Astrocyte (in vitro differentiated cells and primary cell): Measurements from ENCODE around the gene SBF2. TPM values are rescaled to one million over a fixed set of nuclear protein-coding genes. Genes with fewer than 3 reads are reported as not detected.

Experiments used
- DNase-seq: peaks from one replicate; pipeline ENCODE4 v3.0.0-alpha.2; 2010; ENCODE audit warnings: low read depth
- FAIRE-seq: peaks from 2 replicates; lab custom pipeline; 2011; peaks lifted over from hg19 to GRCh38; lab: Jason Lieb, UNC
- H2AFZ ChIP-seq: 2 replicates; pipeline ENCODE4 v1.6.0; 2012; ENCODE audit warnings: low read depth, low read length, inconsistent platforms
- H3K27ac ChIP-seq: 2 replicates; pipeline ENCODE4 v1.5.1; 2011; ENCODE audit warnings: low read depth, low read length, inconsistent platforms
- H3K27me3 ChIP-seq: 2 replicates; pipeline ENCODE4 v1.6.0; 2011; ENCODE audit warnings: low read length, inconsistent platforms; ENCODE audit not compliant: insufficient read depth
- H3K36me3 ChIP-seq: 2 replicates; pipeline ENCODE4 v1.5.1; 2011; ENCODE audit warnings: low read length, inconsistent platforms; ENCODE audit not compliant: insufficient read depth
- H3K4me1 ChIP-seq: 2 replicates; pipeline ENCODE4 v1.5.1; 2011; ENCODE audit warnings: low read length, inconsistent platforms; ENCODE audit not compliant: insufficient read depth
- H3K4me2 ChIP-seq: 2 replicates; pipeline ENCODE4 v1.6.0; 2012; ENCODE audit warnings: low read length, inconsistent platforms
- H3K4me3 ChIP-seq: 2 replicates; pipeline ENCODE4 v1.5.1; 2011; ENCODE audit warnings: low read depth, mild to moderate bottlenecking, low read length, inconsistent platforms; ENCODE audit not compliant: insufficient read depth
- H3K79me2 ChIP-seq: 2 replicates; pipeline ENCODE4 v1.6.0; 2012; ENCODE audit warnings: mild to moderate bottlenecking, low read length, inconsistent platforms; ENCODE audit not compliant: insufficient read depth
- H3K9ac ChIP-seq: 2 replicates; pipeline ENCODE4 v1.6.0; 2012; ENCODE audit warnings: mild to moderate bottlenecking, low read length, inconsistent platforms
- H3K9me3 ChIP-seq: 2 replicates; pipeline ENCODE4 v1.5.1; 2012; ENCODE audit warnings: low read depth, mild to moderate bottlenecking, low read length, inconsistent platforms; ENCODE audit not compliant: insufficient read depth
- H4K20me1 ChIP-seq: 2 replicates; pipeline ENCODE4 v1.6.0; 2012; ENCODE audit warnings: low read length, inconsistent platforms; ENCODE audit not compliant: insufficient read depth
- H3K27ac Mint-ChIP-seq: one replicate; pipeline ENCODE4 v1.8.0; 2021; ENCODE audit warnings: mild to moderate bottlenecking, mixed read lengths; ENCODE audit not compliant: unreplicated experiment
- H3K27me3 Mint-ChIP-seq: one replicate; pipeline ENCODE4 v1.8.0; 2021; ENCODE audit warnings: low read depth, mixed read lengths; ENCODE audit not compliant: unreplicated experiment
- H3K36me3 Mint-ChIP-seq: one replicate; pipeline ENCODE4 v1.8.0; 2021; ENCODE audit warnings: low read depth, mixed read lengths; ENCODE audit not compliant: unreplicated experiment
- H3K4me1 Mint-ChIP-seq: one replicate; pipeline ENCODE4 v1.8.0; 2021; ENCODE audit warnings: low read depth, mixed read lengths; ENCODE audit not compliant: unreplicated experiment
- H3K4me3 Mint-ChIP-seq: one replicate; pipeline ENCODE4 v1.8.0; 2021; ENCODE audit warnings: mild to moderate bottlenecking, moderate library complexity, mixed read lengths; ENCODE audit not compliant: unreplicated experiment
- H3K9me3 Mint-ChIP-seq: one replicate; pipeline ENCODE4 v1.8.0; 2021; ENCODE audit warnings: mild to moderate bottlenecking, mixed read lengths; ENCODE audit not compliant: unreplicated experiment
- EZH2 ChIP-seq: IDR thresholded peaks from 2 replicates; pipeline ENCODE4 v1.6.1; 2012; ENCODE audit warnings: mild to moderate bottlenecking, low read length, inconsistent platforms; ENCODE audit not compliant: insufficient read depth
- total RNA-seq: library from RNA; stranded (reverse); gene quantifications from 2 replicates; pipeline ENCODE4 v1.2.1, GENCODE V29; 2021
- TF ChIP-seq, protein P1 (sequence below): IDR thresholded peaks from 2 replicates; pipeline ENCODE4 v1.5.1; 2011; ENCODE audit warnings: low read depth, mild to moderate bottlenecking, inconsistent platforms, low read length, moderate library complexity; ENCODE audit not compliant: insufficient read depth

The SBF2 gene
- total RNA-seq, 1 donor from 2014 or later = 50.0 TPM

DNA sequence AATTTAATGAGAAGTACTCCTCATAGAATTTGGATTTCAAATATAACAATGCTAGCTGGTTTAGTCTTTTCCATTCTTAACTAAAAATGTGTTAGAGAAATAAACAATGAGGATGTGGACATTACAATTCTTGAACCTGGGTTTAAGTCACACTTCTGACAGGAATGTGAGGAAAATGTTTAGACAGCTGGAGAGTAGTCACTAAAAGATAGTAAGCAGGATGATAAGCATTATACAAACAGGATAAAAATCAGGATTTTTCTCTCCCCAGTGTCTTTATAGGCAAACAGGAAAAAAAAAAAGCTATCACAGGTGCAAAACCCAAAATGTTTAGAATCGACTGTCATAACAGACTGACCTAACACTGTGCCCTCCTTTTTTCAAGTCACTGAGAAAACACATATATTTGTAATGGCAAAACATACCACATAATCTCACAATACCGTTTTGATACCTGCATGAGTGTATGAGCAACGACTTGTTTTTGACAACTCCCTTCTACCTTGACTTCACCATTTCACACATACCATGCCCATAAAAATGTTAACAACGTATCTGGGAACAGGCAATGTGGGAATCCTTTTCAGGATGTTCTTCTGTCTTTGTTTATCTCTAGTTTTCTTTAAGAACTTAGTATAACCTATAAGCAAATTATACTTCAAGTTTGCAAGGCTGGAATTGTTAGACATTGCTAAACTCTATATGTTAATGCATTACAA is 242.0 kb downstream of the SBF2 start:
- peak overlapping the region; percentile 20 for H3K4me2 ChIP-seq
- no peak overlapping the region for H3K9ac ChIP-seq
- no peak overlapping the region for H3K4me3 ChIP-seq
- H3K4me1 ChIP-seq = no peaks in the 10 kb centered on the region
- FAIRE-seq (peak; percentile 39), DNase-seq (peak; percentile 52)
- H3K27ac ChIP-seq = no peak overlapping the region
- TF ChIP-seq, protein P1, sequence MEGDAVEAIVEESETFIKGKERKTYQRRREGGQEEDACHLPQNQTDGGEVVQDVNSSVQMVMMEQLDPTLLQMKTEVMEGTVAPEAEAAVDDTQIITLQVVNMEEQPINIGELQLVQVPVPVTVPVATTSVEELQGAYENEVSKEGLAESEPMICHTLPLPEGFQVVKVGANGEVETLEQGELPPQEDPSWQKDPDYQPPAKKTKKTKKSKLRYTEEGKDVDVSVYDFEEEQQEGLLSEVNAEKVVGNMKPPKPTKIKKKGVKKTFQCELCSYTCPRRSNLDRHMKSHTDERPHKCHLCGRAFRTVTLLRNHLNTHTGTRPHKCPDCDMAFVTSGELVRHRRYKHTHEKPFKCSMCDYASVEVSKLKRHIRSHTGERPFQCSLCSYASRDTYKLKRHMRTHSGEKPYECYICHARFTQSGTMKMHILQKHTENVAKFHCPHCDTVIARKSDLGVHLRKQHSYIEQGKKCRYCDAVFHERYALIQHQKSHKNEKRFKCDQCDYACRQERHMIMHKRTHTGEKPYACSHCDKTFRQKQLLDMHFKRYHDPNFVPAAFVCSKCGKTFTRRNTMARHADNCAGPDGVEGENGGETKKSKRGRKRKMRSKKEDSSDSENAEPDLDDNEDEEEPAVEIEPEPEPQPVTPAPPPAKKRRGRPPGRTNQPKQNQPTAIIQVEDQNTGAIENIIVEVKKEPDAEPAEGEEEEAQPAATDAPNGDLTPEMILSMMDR = no peak
- TF ChIP-seq EZH2 = no peak
- peaks cover 6% of the 10 kb centered on the region for H3K4me1 Mint-ChIP-seq
- H3K36me3 Mint-ChIP-seq = peaks cover 2% of the 10 kb centered on the region
- peaks cover 3% of the 10 kb centered on the region for H3K79me2 ChIP-seq
- H3K4me3 Mint-ChIP-seq = no peak overlapping the region
- no peaks in the 10 kb centered on the region for H3K36me3 ChIP-seq
- no peaks in the 10 kb centered on the region for H3K9me3 ChIP-seq
- H3K9me3 Mint-ChIP-seq = peaks cover 2% of the 10 kb centered on the region
- no peaks in the 10 kb centered on the region for H3K27me3 ChIP-seq
- no peak overlapping the region for H2AFZ ChIP-seq
- no peaks in the 10 kb centered on the region for H4K20me1 ChIP-seq
- no peak overlapping the region for H3K27ac Mint-ChIP-seq
- no peaks in the 10 kb centered on the region for H3K27me3 Mint-ChIP-seq

DNA sequence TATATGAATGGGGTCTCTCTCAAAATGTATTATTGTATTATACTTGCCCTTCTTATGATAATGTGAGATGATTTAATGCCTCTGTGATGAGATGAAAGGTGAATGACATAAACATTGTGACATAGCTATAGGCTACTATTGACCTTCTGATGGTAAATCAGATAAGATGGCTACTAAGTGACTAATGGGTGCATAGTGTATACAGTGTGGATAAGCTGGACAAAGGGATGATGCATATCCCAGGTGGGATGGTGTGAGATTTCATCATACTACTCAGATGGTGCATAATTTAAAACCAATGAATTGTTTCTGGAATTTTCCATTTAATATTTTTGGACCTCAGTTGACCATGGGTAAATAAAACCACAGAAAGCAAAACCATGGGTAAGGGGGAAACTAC is 243.5 kb downstream of the SBF2 start:
- H3K36me3 ChIP-seq = no peaks in the 10 kb centered on the region
- peaks cover 2% of the 10 kb centered on the region for H3K9me3 Mint-ChIP-seq
- H3K9me3 ChIP-seq = no peaks in the 10 kb centered on the region
- no peaks in the 10 kb centered on the region for H3K79me2 ChIP-seq
- H3K36me3 Mint-ChIP-seq = peaks cover 2% of the 10 kb centered on the region
- H3K27me3 Mint-ChIP-seq = no peaks in the 10 kb centered on the region
- H3K27me3 ChIP-seq = no peaks in the 10 kb centered on the region
- no peak overlapping the region for H3K9ac ChIP-seq
- peak; percentile 54 for DNase-seq
- H3K4me1 ChIP-seq = no peaks in the 10 kb centered on the region
- H3K27ac Mint-ChIP-seq = no peak overlapping the region
- H3K4me3 ChIP-seq = no peak overlapping the region
- H2AFZ ChIP-seq = no peak overlapping the region
- H3K27ac ChIP-seq = no peak overlapping the region
- peaks cover 6% of the 10 kb centered on the region for H3K4me1 Mint-ChIP-seq
- TF ChIP-seq EZH2 = no peak
- TF ChIP-seq, protein P1 = no peak
- no peak overlapping the region for H3K4me3 Mint-ChIP-seq
- H4K20me1 ChIP-seq = no peaks in the 10 kb centered on the region
- peak; percentile 5 for FAIRE-seq
- H3K4me2 ChIP-seq = no peak overlapping the region

DNA sequence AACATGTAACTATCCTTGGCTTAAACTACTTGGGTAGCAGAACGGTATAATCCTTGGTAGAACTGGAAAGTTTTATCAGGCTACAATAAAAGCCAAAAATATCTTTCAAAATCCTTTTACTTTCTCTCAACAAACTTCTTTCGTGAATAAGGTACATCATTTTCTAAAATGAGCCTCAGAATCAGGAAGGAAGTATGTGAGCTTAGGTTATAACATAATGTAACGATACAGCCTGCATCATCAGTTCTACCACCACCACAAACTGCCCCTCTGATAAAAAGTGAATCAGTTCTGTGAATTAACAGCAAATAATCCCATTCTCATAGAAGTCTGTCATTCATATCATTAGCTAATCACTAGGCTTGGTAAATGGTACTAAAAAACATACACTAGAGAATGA is 244.3 kb downstream of the SBF2 start:
- H3K27me3 ChIP-seq = no peaks in the 10 kb centered on the region
- H4K20me1 ChIP-seq = no peaks in the 10 kb centered on the region
- no peak overlapping the region for H3K9ac ChIP-seq
- FAIRE-seq (no peak), DNase-seq (no peak)
- H3K4me3 ChIP-seq = no peak overlapping the region
- Mint-ChIP-seq H3K27ac (no peak overlapping the region), H3K4me3 (no peak overlapping the region), H3K9me3 (peaks cover 4% of the 10 kb centered on the region), H3K36me3 (peaks cover 2% of the 10 kb centered on the region), H3K4me1 (peaks cover 6% of the 10 kb centered on the region), H3K27me3 (no peaks in the 10 kb centered on the region)
- no peak overlapping the region for H3K4me2 ChIP-seq
- H3K9me3 ChIP-seq = peaks cover 4% of the 10 kb centered on the region
- no peak for TF ChIP-seq EZH2
- TF ChIP-seq, protein P1 = no peak
- H3K36me3 ChIP-seq = no peaks in the 10 kb centered on the region
- H3K79me2 ChIP-seq = no peaks in the 10 kb centered on the region
- no peak overlapping the region for H3K27ac ChIP-seq
- no peaks in the 10 kb centered on the region for H3K4me1 ChIP-seq
- no peak overlapping the region for H2AFZ ChIP-seq
